Hippocampal formation (tissue), 2 donors: ENCODE results near the gene DLK2.
"Not testable (repeated sequence)": the region's sequence is repeated elsewhere in the genome, so short reads cannot be mapped to it uniquely, and the experiment has no call there.

ENCODE experiments used
- DNase-seq, 2 donors: peaks; one replicate each; lab custom pipeline; 2025; lab: John Stamatoyannopoulos, UW

Gene DLK2

DNA sequence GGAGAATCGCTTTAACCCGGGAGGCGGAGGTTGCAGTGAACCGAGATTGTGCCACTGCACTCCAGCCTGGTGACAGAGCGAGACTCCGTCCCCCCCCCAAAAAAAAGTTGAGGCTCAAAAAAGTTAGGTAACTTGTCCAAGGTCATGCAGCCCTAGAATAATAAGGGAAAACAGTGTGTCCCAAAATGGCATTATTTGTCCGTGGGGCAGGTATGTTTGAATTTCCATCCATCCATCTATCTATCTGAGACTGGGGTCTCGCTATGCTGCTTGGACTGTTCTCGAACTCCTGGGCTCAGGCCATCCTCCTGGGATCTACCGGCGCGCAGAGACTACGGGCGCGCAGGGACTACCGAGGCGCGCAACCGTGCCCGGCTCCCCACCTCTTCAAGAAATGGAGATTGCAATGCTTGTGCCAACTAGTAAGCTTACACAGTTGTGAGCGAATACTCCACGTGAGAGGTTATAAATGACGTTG lies 28.4 kb downstream of the DLK2 start:
- DNase-seq, result no peak

DNA sequence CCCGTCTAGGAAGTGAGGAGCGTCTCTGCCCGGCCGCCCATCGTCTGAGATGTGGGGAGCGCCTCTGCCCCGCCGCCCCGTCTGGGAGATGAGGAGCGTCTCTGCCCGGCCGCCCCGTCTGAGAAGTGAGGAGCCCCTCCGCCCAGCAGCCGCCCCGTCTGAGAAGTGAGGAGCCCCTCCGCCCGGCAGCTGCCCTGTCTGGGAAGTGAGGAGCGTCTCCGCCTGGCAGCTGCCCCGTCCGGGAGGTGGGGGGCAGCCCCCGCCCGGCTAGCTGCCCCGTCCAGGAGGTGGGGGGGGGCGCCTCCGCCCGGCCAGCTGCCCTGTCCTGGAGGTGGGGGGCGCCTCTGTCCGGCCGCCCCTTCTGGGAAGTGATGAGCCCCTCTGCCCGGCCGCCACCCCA lies 30.3 kb downstream of the DLK2 start:
- DNase-seq, result not testable (repeated sequence)

DNA sequence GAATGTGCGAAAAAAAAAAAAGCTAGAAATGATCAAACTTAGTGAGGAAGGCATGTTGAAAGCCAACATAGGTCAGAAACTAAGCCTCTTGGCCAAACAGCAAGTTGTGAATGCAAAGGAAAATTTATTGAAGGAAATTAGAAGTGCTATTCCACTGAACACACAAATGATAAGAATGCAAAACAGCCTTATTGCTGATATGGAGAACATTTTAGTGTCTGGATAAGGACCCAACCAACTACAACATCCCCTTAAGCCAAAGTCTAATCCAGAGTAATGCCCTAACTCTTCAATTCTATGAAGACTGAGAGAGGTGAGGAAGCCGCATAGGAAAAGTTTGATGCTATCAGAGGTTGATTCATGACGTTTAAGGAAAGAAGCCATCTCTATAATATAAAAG lies 33.5 kb downstream of the DLK2 start:
- DNase-seq, result no peak

DNA sequence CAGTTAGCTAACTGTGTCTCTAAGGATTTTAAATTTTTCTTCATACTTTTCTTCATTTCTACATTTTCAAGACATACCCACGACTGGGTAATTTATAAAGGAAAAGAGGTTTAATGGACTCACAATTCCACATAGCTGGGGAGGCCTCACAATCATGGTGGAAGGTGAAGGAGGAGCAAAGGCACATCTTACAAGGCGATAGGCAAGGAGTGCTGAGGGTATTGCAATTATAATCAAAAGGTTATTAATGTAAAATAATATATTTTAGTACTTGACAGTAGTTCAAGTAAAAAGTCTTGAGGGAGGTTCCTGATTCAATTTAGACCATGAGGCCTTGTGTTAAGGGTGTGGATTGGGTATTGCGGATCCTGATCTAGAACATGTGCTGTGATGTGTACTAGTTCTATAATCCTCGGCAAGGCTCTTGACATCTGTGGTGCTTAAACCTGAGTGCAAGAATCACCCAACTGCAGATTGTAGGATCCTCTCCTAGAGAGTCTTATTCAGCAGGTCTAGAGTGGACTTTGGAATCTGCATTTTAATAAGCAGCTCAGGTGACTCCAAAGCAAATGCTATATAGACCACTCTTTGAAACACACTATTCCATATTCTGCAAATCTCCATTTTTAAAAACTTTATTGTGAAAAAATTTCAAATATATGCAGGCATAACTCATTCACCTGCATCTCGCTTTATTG lies 35.2 kb downstream of the DLK2 start:
- DNase-seq, result no peak

DNA sequence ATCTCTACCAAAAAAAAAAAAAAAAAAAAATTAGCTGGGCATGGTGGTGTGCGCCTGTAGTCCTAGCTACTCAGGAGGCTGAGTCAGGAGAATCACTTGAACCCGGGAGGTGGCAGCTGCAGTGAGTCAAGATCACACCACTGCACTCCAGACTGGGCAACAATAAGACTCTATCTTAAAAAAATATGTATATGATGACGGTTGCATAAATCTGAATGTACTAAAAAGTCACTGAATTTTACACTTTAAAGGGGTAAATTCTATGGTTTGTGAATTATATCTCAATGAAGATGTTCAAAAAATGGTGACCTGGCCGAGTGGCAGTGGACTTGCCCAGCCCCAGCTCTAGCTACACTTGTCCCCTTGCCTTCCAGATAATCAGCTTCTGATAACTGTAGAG lies 38.4 kb downstream of the DLK2 start:
- no peak for DNase-seq

DNA sequence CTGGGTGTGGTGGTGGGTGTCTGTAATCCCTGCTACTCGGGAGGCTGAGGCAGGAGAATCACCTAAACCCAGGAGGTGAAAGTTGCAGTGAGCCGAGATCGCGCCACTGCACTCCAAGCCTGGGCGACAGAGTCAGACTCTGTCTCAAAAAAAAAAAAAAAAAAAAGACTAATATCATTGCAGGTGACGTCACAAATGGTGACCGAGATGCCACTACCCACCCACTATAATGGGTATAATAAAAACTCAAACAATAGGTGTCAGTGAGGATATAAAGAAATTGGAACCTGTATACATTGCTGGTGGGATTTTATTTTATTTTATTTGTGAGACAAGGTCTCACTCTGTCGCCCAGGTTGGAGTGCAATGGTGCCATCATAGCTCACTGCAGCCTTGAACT lies 40.1 kb downstream of the DLK2 start:
- DNase-seq, result not testable (repeated sequence)

DNA sequence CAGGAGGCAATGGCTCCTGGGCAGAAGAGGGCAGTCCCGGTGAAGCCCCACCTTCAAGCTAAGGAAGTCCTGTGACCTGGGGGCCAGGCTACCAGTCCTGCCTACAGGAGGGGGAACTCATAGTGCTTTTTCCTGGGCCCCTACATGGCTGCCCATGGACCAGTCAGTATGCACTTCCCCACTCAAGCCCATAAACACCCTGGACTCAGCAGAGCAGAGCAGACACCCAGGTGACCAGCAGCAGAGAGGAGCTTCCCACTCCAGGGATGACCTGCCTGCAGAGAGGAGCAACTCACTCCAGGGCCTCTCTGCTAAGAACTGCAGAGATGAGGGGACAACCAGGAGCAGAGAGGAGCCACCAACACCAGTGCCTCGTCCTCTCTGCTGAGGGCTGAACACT lies 42.3 kb downstream of the DLK2 start:
- DNase-seq, result no peak

DNA sequence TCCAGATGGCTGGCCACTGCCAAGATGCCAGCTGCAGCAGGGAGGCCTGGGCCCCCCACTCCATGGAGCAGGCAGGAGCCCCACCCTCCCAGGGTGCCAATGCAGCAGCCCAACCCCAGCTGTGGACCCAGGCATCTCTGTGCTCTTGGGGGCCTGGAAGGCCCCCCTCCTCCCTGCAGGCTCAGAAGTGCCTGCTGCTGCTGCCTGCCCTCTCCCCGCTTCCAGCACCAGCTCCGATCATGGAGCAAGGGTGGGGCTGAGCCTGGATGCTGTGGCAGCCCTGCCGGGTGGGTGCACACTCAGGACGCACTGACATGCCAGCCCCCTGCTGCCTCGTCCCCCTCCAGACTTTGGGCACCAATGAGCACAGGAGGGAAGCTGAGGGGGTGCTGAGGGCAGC lies 42.8 kb downstream of the DLK2 start:
- no peak for DNase-seq

DNA sequence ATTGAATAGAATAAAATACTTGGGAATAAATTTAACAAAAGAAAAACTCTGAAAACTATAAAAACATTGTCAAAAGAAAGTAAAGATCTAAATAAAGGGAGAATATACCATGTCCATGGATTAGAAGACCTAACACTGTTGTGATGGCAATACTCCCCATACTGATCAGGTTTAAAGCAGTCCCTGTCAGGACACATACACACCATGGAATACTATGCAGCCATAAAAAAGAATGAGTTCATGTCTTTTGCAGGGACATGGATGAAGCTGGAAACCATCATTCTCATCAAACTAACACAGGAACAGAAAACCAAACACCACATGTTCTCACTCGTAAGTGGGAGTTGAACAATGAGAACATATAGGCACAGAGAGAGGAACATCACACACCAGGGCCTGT lies 44.6 kb downstream of the DLK2 start:
- DNase-seq, result not testable (repeated sequence)

DNA sequence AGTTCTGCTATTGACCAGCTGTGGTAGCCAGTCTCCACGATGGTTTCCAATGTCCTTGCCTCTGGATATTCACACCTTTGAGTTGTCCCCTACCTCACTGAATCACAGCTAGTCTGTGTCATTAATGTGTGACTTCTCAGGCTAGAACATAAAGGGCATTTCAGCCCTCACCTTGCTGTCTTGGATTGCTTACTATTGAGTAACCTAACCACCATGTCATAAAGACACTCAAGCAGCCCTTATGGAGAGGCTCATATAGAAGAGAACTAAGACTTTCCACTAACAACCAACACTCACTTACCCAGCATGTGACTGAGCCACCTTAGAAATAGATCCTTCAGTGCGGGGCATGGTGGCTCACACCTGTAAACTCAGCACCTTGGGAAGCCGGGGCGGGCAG lies 47.1 kb downstream of the DLK2 start:
- no peak for DNase-seq

DNA sequence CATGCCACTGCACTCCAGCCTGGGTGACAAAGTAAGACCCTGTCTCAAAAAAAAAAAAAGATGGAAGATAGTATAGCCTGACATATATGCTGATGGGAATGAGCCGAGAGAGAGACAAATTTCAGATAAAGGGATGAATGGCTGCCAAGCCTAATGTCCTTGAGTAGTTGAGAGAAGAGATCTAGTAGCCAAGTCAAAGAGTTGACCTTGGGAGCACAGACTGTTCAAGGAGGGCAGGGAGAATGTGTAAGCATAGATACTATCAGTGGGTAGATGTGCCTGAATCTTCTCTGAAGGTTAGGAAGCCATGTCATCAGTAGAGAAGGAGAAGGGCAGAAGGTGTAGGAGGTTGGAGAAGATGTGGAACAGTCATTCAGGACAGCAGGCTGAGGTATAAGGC lies 48.1 kb downstream of the DLK2 start:
- DNase-seq, result no peak

DNA sequence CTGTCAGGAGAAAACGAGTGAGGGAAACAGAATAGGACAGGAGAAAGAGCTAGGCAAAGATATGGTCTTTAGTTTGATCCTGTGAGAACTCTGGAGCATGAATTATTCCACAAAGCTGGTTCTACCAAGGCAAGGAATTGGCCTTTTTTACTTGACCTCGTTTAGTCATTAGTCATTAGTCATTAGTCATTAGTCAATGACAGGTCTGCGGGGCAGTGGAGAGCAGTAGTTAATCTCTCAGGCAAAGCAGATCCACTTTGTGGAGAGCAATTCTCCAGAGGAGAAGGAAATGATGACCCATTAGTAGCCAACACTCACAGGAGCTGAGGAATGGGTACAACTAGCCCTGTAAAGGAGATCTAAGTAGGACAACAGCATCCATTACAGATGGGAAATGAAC lies 50.0 kb downstream of the DLK2 start:
- DNase-seq, result no peak

DNA sequence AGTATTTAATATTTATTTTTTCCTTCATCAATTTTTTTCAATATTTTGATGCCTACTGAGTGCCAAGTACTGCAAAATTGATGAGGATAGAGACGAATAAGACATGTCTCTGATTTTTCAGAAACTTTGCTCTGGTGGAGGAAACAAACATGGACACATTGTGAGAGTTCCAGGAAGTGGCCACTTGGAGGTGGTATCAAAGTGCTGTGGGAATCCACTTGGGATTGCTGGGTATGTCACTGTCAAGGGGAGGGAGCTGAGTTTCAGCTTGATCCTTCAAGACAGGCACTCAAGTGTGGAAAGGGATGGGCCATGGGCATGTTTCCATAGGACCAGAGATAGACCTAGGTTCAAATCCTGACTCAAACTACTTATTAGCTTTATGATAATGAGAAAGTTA lies 52.5 kb downstream of the DLK2 start:
- DNase-seq, result no peak

DNA sequence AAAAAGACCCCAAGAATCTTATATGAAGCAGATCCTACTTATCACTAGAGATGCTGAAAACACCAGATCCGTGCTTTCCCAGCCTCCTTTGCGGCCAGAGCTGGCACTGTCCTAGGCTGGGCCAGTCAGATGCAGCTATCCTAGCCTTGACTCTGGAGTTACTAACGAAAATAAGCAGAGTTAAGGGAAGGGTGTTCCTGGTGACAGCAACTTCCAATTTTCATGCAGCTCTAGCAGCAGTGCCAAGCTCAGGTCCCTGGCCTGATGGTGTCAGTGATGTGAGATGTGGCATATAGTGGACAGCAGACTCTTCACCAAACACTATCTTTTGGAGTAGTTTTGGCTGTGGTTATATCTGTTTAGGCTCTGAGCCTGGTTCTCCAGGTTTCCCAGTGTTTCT lies 53.6 kb downstream of the DLK2 start:
- DNase-seq, result no peak
